Esophagus muscularis mucosa (tissue), 4 donors: ENCODE results near the gene IGSF21. TPM values are rescaled to one million over a fixed set of nuclear protein-coding genes. Genes with fewer than 3 reads are reported as not detected.

Experiments
- DNase-seq: peaks from one replicate; pipeline ENCODE4 v3.0.0-alpha.2; 2017; ENCODE audit errors: extremely low spot score
- H3K27ac ChIP-seq, 4 donors: fragments of 200-600 bp; sonication (generic); replicated peaks in 1 of 4; 1 replicate in 3 of 4; 2 replicates in 1 of 4; pipeline ENCODE4 v1.5.1; 2016 to 2019; ENCODE audit warnings: mild to moderate bottlenecking in 1 of 4
- H3K27me3 ChIP-seq, 4 donors: fragments of 200-600 bp; sonication (generic); one replicate each; pipeline versions ENCODE4 v1.5.1 to v1.6.0; 2016 to 2019
- H3K36me3 ChIP-seq, 4 donors: fragments of 200-600 bp; sonication (generic); one replicate each; pipeline ENCODE4 v1.5.1; 2016 to 2019
- H3K4me1 ChIP-seq, 4 donors: fragments of 200-600 bp; sonication (generic); one replicate each; pipeline ENCODE4 v1.5.1; 2016 to 2019
- H3K4me3 ChIP-seq, 4 donors: fragments of 200-600 bp; sonication (generic); 1 replicate in 2 of 4; 2 replicates in 2 of 4; pipeline ENCODE4 v1.5.1; 2016 to 2019; ENCODE audit warnings: mild to moderate bottlenecking in 4 of 4, moderate library complexity in 1 of 4
- H3K9me3 ChIP-seq, 4 donors: fragments of 200-600 bp; sonication (generic); 1 replicate in 3 of 4; 2 replicates in 1 of 4; pipeline ENCODE4 v1.5.1; 2016 to 2019
- EP300 ChIP-seq: sonication (generic); formaldehyde crosslinking; IDR thresholded peaks from one replicate; pipeline ENCODE4 v1.6.1; 2017; ENCODE audit warnings: antibody characterized with exemption
- POLR2A ChIP-seq: fragments of 450-650 bp; IDR thresholded peaks from one replicate; pipeline ENCODE4 v1.6.1; 2017; ENCODE audit warnings: antibody characterized with exemption, moderate library complexity, mild to moderate bottlenecking, low read depth
- POLR2AphosphoS5 ChIP-seq, 2 donors: sonication (generic); formaldehyde crosslinking; IDR thresholded peaks; one replicate each; pipeline ENCODE4 v1.6.1; 2017; ENCODE audit warnings: antibody characterized with exemption in 2 of 2
- WGBS: methylation state at CpG from one replicate; pipeline ENCODE4 v1.1.5; 2018; 5-methylcytosine and 5-hydroxymethylcytosine counted together
- intact Hi-C: fragments of 100-400 bp; cut with DNase I; formaldehyde crosslinking; loops from one replicate; pipeline ENCODE4 v1.15.1; 2023
- total RNA-seq, 4 donors: library from RNA; depleted of rRNA; stranded (reverse); fragments of >200 nt; gene quantifications; one replicate each; pipeline versions ENCODE4 v1.1.0 to v1.2.1, GENCODE V29; 2016
- TF ChIP-seq, protein P1 (sequence below), 3 experiments: fragments of 200-600 bp in 2 of 3; fragments of 450-650 bp in 1 of 3; sonication (generic) in 2 of 3; IDR thresholded peaks; one replicate each; pipeline ENCODE4 v1.5.1; 2017 to 2019; ENCODE audit warnings: antibody characterized with exemption in 3 of 3, mild to moderate bottlenecking in 2 of 3, moderate library complexity in 1 of 3

The IGSF21 gene
- total RNA-seq, 4 donors from 2014 or later, result 1.1 to 2.7 (median 1.2) TPM

GRCh38 chr1:18062185-18062584 is 45.4 kb upstream of the IGSF21 start:
- WGBS, result 67% methylated on average over 3 of the region's 3 CpGs
- no peaks in the 10 kb centered on the region for H3K4me1 ChIP-seq
- no peak for DNase-seq
- H3K9me3 ChIP-seq, result peaks cover 0 to 5% (median 0%) of the 10 kb centered on the region in 4 donors
- TF ChIP-seq EP300, result no peak
- TF ChIP-seq POLR2AphosphoS5 (IDR thresholded peaks at IDR 0.05), result no peak
- TF ChIP-seq, protein P1, sequence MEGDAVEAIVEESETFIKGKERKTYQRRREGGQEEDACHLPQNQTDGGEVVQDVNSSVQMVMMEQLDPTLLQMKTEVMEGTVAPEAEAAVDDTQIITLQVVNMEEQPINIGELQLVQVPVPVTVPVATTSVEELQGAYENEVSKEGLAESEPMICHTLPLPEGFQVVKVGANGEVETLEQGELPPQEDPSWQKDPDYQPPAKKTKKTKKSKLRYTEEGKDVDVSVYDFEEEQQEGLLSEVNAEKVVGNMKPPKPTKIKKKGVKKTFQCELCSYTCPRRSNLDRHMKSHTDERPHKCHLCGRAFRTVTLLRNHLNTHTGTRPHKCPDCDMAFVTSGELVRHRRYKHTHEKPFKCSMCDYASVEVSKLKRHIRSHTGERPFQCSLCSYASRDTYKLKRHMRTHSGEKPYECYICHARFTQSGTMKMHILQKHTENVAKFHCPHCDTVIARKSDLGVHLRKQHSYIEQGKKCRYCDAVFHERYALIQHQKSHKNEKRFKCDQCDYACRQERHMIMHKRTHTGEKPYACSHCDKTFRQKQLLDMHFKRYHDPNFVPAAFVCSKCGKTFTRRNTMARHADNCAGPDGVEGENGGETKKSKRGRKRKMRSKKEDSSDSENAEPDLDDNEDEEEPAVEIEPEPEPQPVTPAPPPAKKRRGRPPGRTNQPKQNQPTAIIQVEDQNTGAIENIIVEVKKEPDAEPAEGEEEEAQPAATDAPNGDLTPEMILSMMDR (IDR thresholded peaks at IDR 0.05), result no peak
- TF ChIP-seq POLR2A, result no peak
- no peaks in the 10 kb centered on the region for H3K36me3 ChIP-seq
- no peak overlapping the region for H3K4me3 ChIP-seq
- peaks cover 0 to 81% (median 0%) of the 10 kb centered on the region in 4 donors for H3K27me3 ChIP-seq
- H3K27ac ChIP-seq, result no peak overlapping the region
- intact Hi-C loops, result no loop called here

GRCh38 chr1:18064534-18064933 is 43.1 kb upstream of the IGSF21 start:
- Histone ChIP-seq H3K9me3 (peaks cover 0 to 5% (median 0%) of the 10 kb centered on the region in 4 donors), H3K4me1 (no peaks in the 10 kb centered on the region), H3K36me3 (no peaks in the 10 kb centered on the region), H3K27ac (no peak overlapping the region), H3K27me3 (peaks cover 0 to 71% (median 0%) of the 10 kb centered on the region in 4 donors), H3K4me3 (no peak overlapping the region)
- 9% methylated on average over 7 of the region's 7 CpGs for whole genome bisulfite sequencing
- no peak for DNase-seq
- TF ChIP-seq POLR2AphosphoS5 (IDR thresholded peaks at IDR 0.05), result no peak
- TF ChIP-seq EP300, result no peak
- TF ChIP-seq POLR2A, result no peak
- intact Hi-C loops, result no loop called here

GRCh38 chr1:18066576-18066975 is 41.0 kb upstream of the IGSF21 start:
- H3K27ac ChIP-seq, result no peak overlapping the region
- H3K9me3 ChIP-seq, result peaks cover 0 to 5% (median 0%) of the 10 kb centered on the region in 4 donors
- no peak for DNase-seq
- H3K27me3 ChIP-seq, result peaks cover 0 to 65% (median 0%) of the 10 kb centered on the region in 4 donors
- no peaks in the 10 kb centered on the region for H3K36me3 ChIP-seq
- intact Hi-C loops, result no loop called here
- no peak for TF ChIP-seq POLR2AphosphoS5 (IDR thresholded peaks at IDR 0.05)
- no peak for TF ChIP-seq EP300
- TF ChIP-seq, protein P1 (IDR thresholded peaks at IDR 0.05), result no peak
- TF ChIP-seq POLR2A, result no peak
- H3K4me1 ChIP-seq, result no peaks in the 10 kb centered on the region
- 77% methylated on average over 5 of the region's 5 CpGs for WGBS
- no peak overlapping the region for H3K4me3 ChIP-seq

- no peaks in the 10 kb centered on the region for H3K9me3 ChIP-seq
- intact Hi-C loops, result no loop called here
- no peaks in the 10 kb centered on the region for H3K4me1 ChIP-seq
- TF ChIP-seq EP300 (no peak), POLR2A (no peak), POLR2AphosphoS5 (IDR thresholded peaks at IDR 0.05) (no peak)
- TF ChIP-seq, protein P1 (IDR thresholded peaks at IDR 0.05), result no peak
- WGBS, result 43% methylated on average over 4 of the region's 4 CpGs
- DNase-seq, result no peak
- peaks cover 0 to 57% (median 0%) of the 10 kb centered on the region in 4 donors for H3K27me3 ChIP-seq
- no peak overlapping the region for H3K27ac ChIP-seq
- no peak overlapping the region for H3K4me3 ChIP-seq
- H3K36me3 ChIP-seq, result no peaks in the 10 kb centered on the region
These were observed 37.7 kb upstream of the IGSF21 start for GRCh38 chr1:18069903-18070302.

- H3K27ac ChIP-seq, result no peak overlapping the region
- H3K9me3 ChIP-seq, result no peaks in the 10 kb centered on the region
- H3K4me1 ChIP-seq, result no peaks in the 10 kb centered on the region
- intact Hi-C loops, result no loop called here
- TF ChIP-seq POLR2AphosphoS5 (IDR thresholded peaks at IDR 0.05) (no peak), EP300 (no peak), POLR2A (no peak)
- TF ChIP-seq, protein P1 (IDR thresholded peaks at IDR 0.05), result no peak
- no peak for DNase-seq
- H3K36me3 ChIP-seq, result no peaks in the 10 kb centered on the region
- 76% methylated on average over 9 of the region's 9 CpGs for WGBS
- no peak overlapping the region for H3K4me3 ChIP-seq
- H3K27me3 ChIP-seq, result peaks cover 0 to 46% (median 0%) of the 10 kb centered on the region in 4 donors
These were observed 35.5 kb upstream of the IGSF21 start for GRCh38 chr1:18072066-18072465.
